ENCODE data around the gene MRPS34.

MRPS34 gene

GRCh38 chr16:1771188-1771863 lies 1.6 kb downstream of the MRPS34 start, which contains the start of gene NME3:
Gene NME3 (minus strand): TSS chr16:1771543. CDS start chr16:1771534, 9 bp downstream.
- Mint-ChIP-seq H3K4me1 (ENCODE audit: low read depth) (peaks cover 6% of the 10 kb centered on the region), H3K27me3 (no peaks in the 10 kb centered on the region), H3K4me3 (peak within 1 kb of the TSS; percentile 99), H3K27ac (peak within 1 kb of the TSS; percentile 99), H3K36me3 (peaks cover 3% of the 10 kb centered on the region), H3K9me3 (ENCODE audit: low read depth) (no peaks in the 10 kb centered on the region)

- no peaks in the 10 kb centered on the region for H3K9me3 Mint-ChIP-seq (ENCODE audit: low read depth)
- H3K27ac Mint-ChIP-seq, result peak overlapping the region; percentile 58
- peaks cover 6% of the 10 kb centered on the region for H3K4me1 Mint-ChIP-seq (ENCODE audit: low read depth)
- peaks cover 3% of the 10 kb centered on the region for H3K36me3 Mint-ChIP-seq
- H3K4me3 Mint-ChIP-seq, result peak overlapping the region; percentile 81
- no peaks in the 10 kb centered on the region for H3K27me3 Mint-ChIP-seq
Observed at GRCh38 chr16:1770328-1771187, 2.4 kb downstream of the MRPS34 start.

GRCh38 chr16:1769402-1770300 lies 3.3 kb downstream of the MRPS34 start:
- peak overlapping the region; percentile 81 for H3K4me3 Mint-ChIP-seq
- peaks cover 3% of the 10 kb centered on the region for H3K36me3 Mint-ChIP-seq
- peaks cover 6% of the 10 kb centered on the region for H3K4me1 Mint-ChIP-seq (ENCODE audit: low read depth)
- H3K27me3 Mint-ChIP-seq, result no peaks in the 10 kb centered on the region
- H3K27ac Mint-ChIP-seq, result peak overlapping the region; percentile 58
- no peaks in the 10 kb centered on the region for H3K9me3 Mint-ChIP-seq (ENCODE audit: low read depth)

- no peak overlapping the region for H3K27ac Mint-ChIP-seq
- no peaks in the 10 kb centered on the region for H3K27me3 Mint-ChIP-seq
- H3K9me3 Mint-ChIP-seq (ENCODE audit: low read depth), result no peaks in the 10 kb centered on the region
- peaks cover 6% of the 10 kb centered on the region for H3K4me1 Mint-ChIP-seq (ENCODE audit: low read depth)
- H3K36me3 Mint-ChIP-seq, result peaks cover 3% of the 10 kb centered on the region
- H3K4me3 Mint-ChIP-seq, result no peak overlapping the region
Observed at GRCh38 chr16:1768767-1769401, 4.0 kb downstream of the MRPS34 start.

GRCh38 chr16:1768061-1768766 lies 4.7 kb downstream of the MRPS34 start:
- H3K4me1 Mint-ChIP-seq (ENCODE audit: low read depth), result peaks cover 6% of the 10 kb centered on the region
- no peak overlapping the region for H3K4me3 Mint-ChIP-seq
- H3K9me3 Mint-ChIP-seq (ENCODE audit: low read depth), result no peaks in the 10 kb centered on the region
- no peaks in the 10 kb centered on the region for H3K27me3 Mint-ChIP-seq
- peaks cover 3% of the 10 kb centered on the region for H3K36me3 Mint-ChIP-seq
- no peak overlapping the region for H3K27ac Mint-ChIP-seq

GRCh38 chr16:1767116-1767994 lies 5.6 kb downstream of the MRPS34 start:
- no peaks in the 10 kb centered on the region for H3K9me3 Mint-ChIP-seq (ENCODE audit: low read depth)
- no peaks in the 10 kb centered on the region for H3K27me3 Mint-ChIP-seq
- H3K4me1 Mint-ChIP-seq (ENCODE audit: low read depth), result peaks cover 6% of the 10 kb centered on the region
- H3K4me3 Mint-ChIP-seq, result no peak overlapping the region
- H3K36me3 Mint-ChIP-seq, result peaks cover 3% of the 10 kb centered on the region
- H3K27ac Mint-ChIP-seq, result no peak overlapping the region

- no peak overlapping the region for H3K27ac Mint-ChIP-seq
- H3K4me3 Mint-ChIP-seq, result no peak overlapping the region
- peaks cover 3% of the 10 kb centered on the region for H3K4me1 Mint-ChIP-seq (ENCODE audit: low read depth)
- H3K9me3 Mint-ChIP-seq (ENCODE audit: low read depth), result no peaks in the 10 kb centered on the region
- no peaks in the 10 kb centered on the region for H3K36me3 Mint-ChIP-seq
- no peaks in the 10 kb centered on the region for H3K27me3 Mint-ChIP-seq
Observed at GRCh38 chr16:1766701-1767100, 6.2 kb downstream of the MRPS34 start.

GRCh38 chr16:1766231-1766630 lies 6.7 kb downstream of the MRPS34 start:
- Mint-ChIP-seq H3K27ac (no peak overlapping the region), H3K9me3 (ENCODE audit: low read depth) (no peaks in the 10 kb centered on the region), H3K4me3 (no peak overlapping the region), H3K4me1 (ENCODE audit: low read depth) (peaks cover 3% of the 10 kb centered on the region), H3K27me3 (no peaks in the 10 kb centered on the region), H3K36me3 (no peaks in the 10 kb centered on the region)

- H3K4me1 Mint-ChIP-seq (ENCODE audit: low read depth), result peaks cover 3% of the 10 kb centered on the region
- H3K27ac Mint-ChIP-seq, result no peak overlapping the region
- no peaks in the 10 kb centered on the region for H3K9me3 Mint-ChIP-seq (ENCODE audit: low read depth)
- no peak overlapping the region for H3K4me3 Mint-ChIP-seq
- no peaks in the 10 kb centered on the region for H3K27me3 Mint-ChIP-seq
- H3K36me3 Mint-ChIP-seq, result no peaks in the 10 kb centered on the region
Observed at GRCh38 chr16:1765826-1766225, 7.1 kb downstream of the MRPS34 start.

- no peaks in the 10 kb centered on the region for H3K9me3 Mint-ChIP-seq (ENCODE audit: low read depth)
- H3K27ac Mint-ChIP-seq, result no peak overlapping the region
- H3K4me1 Mint-ChIP-seq (ENCODE audit: low read depth), result no peaks in the 10 kb centered on the region
- H3K27me3 Mint-ChIP-seq, result no peaks in the 10 kb centered on the region
- H3K4me3 Mint-ChIP-seq, result no peak overlapping the region
- H3K36me3 Mint-ChIP-seq, result no peaks in the 10 kb centered on the region
Observed at GRCh38 chr16:1764971-1765370, 8.0 kb downstream of the MRPS34 start.

- Mint-ChIP-seq H3K36me3 (no peaks in the 10 kb centered on the region), H3K9me3 (ENCODE audit: low read depth) (no peaks in the 10 kb centered on the region), H3K27me3 (no peaks in the 10 kb centered on the region), H3K4me3 (no peak overlapping the region), H3K27ac (no peak overlapping the region), H3K4me1 (ENCODE audit: low read depth) (no peaks in the 10 kb centered on the region)
Observed at GRCh38 chr16:1763521-1764511, 9.1 kb downstream of the MRPS34 start.

- no peaks in the 10 kb centered on the region for H3K9me3 Mint-ChIP-seq (ENCODE audit: low read depth)
- H3K36me3 Mint-ChIP-seq, result no peaks in the 10 kb centered on the region
- H3K27ac Mint-ChIP-seq, result no peak overlapping the region
- H3K4me3 Mint-ChIP-seq, result no peak overlapping the region
- H3K4me1 Mint-ChIP-seq (ENCODE audit: low read depth), result no peaks in the 10 kb centered on the region
- H3K27me3 Mint-ChIP-seq, result no peaks in the 10 kb centered on the region
Observed at GRCh38 chr16:1762879-1763520, 9.9 kb downstream of the MRPS34 start.
